ENCODE measurements around the gene LRRC2. TPM values are rescaled to one million over a fixed set of nuclear protein-coding genes. Genes with fewer than 3 reads are reported as not detected.

The LRRC2 gene
- total RNA-seq, 1 donor from 2014 or later, result not detected

DNA sequence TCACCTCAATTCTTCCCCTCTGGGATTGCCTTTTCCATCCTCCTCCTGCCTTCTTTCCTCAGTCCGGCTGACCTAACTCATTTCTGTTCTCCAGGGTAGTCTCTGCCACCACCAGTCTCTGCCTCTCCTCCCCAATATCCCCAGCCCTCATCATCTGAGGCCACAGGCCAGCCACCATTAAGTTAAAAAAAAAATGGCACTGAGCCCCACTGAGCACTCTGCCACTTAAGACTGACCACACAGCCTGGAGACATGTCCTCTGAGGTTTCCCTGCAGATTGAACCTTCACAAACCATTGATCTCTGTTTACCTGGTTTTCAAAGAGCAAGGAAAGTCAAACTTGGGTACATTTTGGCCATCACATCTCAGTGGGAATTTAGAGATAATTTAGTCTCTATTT is 13.6 kb downstream of the LRRC2 start:
- no peak for DNase-seq (ENCODE audit: low spot score)
- no peak for TF ChIP-seq CTCF (IDR thresholded peaks at IDR 0.05)
- no peak for TF ChIP-seq EZH2 (IDR thresholded peaks at IDR 0.05)
- no peak for TF ChIP-seq EZH2phosphoT487 (IDR thresholded peaks at IDR 0.05)
- H4K20me1 ChIP-seq (ENCODE audit: low read depth), result no peaks in the 10 kb centered on the region
- no peaks in the 10 kb centered on the region for H3K79me2 ChIP-seq (ENCODE audit: low read depth)
- Mint-ChIP-seq H3K4me3 (no peak overlapping the region), H3K36me3 (no peaks in the 10 kb centered on the region), H3K9me3 (peaks cover 3% of the 10 kb centered on the region), H3K27ac (no peak overlapping the region), H3K4me1 (no peaks in the 10 kb centered on the region), H3K27me3 (ENCODE audit: insufficient read depth, low read depth) (peaks cover 7% of the 10 kb centered on the region)
- H3K4me2 ChIP-seq, result no peak overlapping the region
- H3K36me3 ChIP-seq, result no peaks in the 10 kb centered on the region
- no peak overlapping the region for H3K27ac ChIP-seq
- H3K4me3 ChIP-seq, result no peak overlapping the region
- H3K27me3 ChIP-seq, result no peaks in the 10 kb centered on the region
- no peaks in the 10 kb centered on the region for H3F3A ChIP-seq (ENCODE audit: low read depth)
- no peaks in the 10 kb centered on the region for H3K9me3 ChIP-seq (ENCODE audit: low read depth)
- H3K9ac ChIP-seq, result no peak overlapping the region
- no peaks in the 10 kb centered on the region for H3K4me1 ChIP-seq
- H2AFZ ChIP-seq (replicated peaks), result no peak overlapping the region

GRCh38 chr3:46551615-46552014 is 14.5 kb downstream of the LRRC2 start:
- no peak overlapping the region for H3K4me3 Mint-ChIP-seq

DNA sequence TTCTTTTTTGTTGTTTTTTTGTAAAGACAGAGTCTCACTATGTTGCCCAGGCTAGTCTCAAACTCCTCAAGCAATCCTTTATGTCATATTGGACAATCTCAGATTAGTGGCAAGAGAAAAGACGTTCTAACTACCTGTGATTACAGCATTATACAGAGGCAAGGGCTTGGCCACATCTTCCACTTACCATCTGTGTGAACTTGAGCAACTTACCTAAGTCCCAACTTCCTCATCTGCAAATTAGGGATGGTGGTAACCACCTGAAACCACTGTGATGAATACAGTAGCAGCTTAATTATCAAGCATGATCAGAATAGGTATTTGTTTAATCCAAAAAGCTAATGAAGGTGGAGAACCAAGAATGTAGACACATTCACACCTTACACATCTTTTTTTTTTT is 16.1 kb downstream of the LRRC2 start:
- H3K36me3 Mint-ChIP-seq, result no peaks in the 10 kb centered on the region
- no peaks in the 10 kb centered on the region for H3F3A ChIP-seq (ENCODE audit: low read depth)

More at GRCh38 chr3:46551615-46552014, 14.5 kb downstream of the LRRC2 start:
- Histone ChIP-seq H3K27ac (no peak overlapping the region), H3K4me3 (no peak overlapping the region), H3F3A (ENCODE audit: low read depth) (no peaks in the 10 kb centered on the region), H3K36me3 (no peaks in the 10 kb centered on the region), H3K27me3 (no peaks in the 10 kb centered on the region), H3K79me2 (ENCODE audit: low read depth) (no peaks in the 10 kb centered on the region), H3K9ac (no peak overlapping the region), H3K4me2 (no peak overlapping the region), H4K20me1 (ENCODE audit: low read depth) (no peaks in the 10 kb centered on the region), H3K9me3 (ENCODE audit: low read depth) (no peaks in the 10 kb centered on the region), H2AFZ (replicated peaks) (no peak overlapping the region), H3K4me1 (no peaks in the 10 kb centered on the region)
- TF ChIP-seq CTCF (IDR thresholded peaks at IDR 0.05) (no peak), EZH2 (IDR thresholded peaks at IDR 0.05) (no peak), EZH2phosphoT487 (IDR thresholded peaks at IDR 0.05) (no peak)
- DNase-seq (ENCODE audit: low spot score), result no peak
- Mint-ChIP-seq H3K36me3 (no peaks in the 10 kb centered on the region), H3K9me3 (no peaks in the 10 kb centered on the region), H3K27me3 (ENCODE audit: insufficient read depth, low read depth) (peaks cover 11% of the 10 kb centered on the region), H3K4me1 (no peaks in the 10 kb centered on the region), H3K27ac (no peak overlapping the region)

More for the DNA sequence above, 16.1 kb downstream of the LRRC2 start:
- TF ChIP-seq EZH2phosphoT487 (IDR thresholded peaks at IDR 0.05), result no peak
- TF ChIP-seq CTCF (IDR thresholded peaks at IDR 0.05), result no peak
- TF ChIP-seq EZH2 (IDR thresholded peaks at IDR 0.05), result no peak
- Mint-ChIP-seq H3K27ac (no peak overlapping the region), H3K9me3 (no peaks in the 10 kb centered on the region), H3K4me3 (no peak overlapping the region), H3K27me3 (ENCODE audit: insufficient read depth, low read depth) (peaks cover 14% of the 10 kb centered on the region), H3K4me1 (no peaks in the 10 kb centered on the region)
- Histone ChIP-seq H3K79me2 (ENCODE audit: low read depth) (no peaks in the 10 kb centered on the region), H3K27ac (no peak overlapping the region), H4K20me1 (ENCODE audit: low read depth) (no peaks in the 10 kb centered on the region), H3K27me3 (no peaks in the 10 kb centered on the region), H3K4me2 (no peak overlapping the region), H3K9ac (no peak overlapping the region), H3K36me3 (no peaks in the 10 kb centered on the region), H2AFZ (replicated peaks) (no peak overlapping the region), H3K4me1 (no peaks in the 10 kb centered on the region), H3K9me3 (ENCODE audit: low read depth) (no peaks in the 10 kb centered on the region), H3K4me3 (no peak overlapping the region)
- DNase-seq (ENCODE audit: low spot score), result no peak
